ENCODE measurements around the gene CACNA1H.
"Not testable (repeated sequence)": the region's sequence is repeated elsewhere in the genome, so short reads cannot be mapped to it uniquely, and the experiment has no call there.

CACNA1H gene

DNA sequence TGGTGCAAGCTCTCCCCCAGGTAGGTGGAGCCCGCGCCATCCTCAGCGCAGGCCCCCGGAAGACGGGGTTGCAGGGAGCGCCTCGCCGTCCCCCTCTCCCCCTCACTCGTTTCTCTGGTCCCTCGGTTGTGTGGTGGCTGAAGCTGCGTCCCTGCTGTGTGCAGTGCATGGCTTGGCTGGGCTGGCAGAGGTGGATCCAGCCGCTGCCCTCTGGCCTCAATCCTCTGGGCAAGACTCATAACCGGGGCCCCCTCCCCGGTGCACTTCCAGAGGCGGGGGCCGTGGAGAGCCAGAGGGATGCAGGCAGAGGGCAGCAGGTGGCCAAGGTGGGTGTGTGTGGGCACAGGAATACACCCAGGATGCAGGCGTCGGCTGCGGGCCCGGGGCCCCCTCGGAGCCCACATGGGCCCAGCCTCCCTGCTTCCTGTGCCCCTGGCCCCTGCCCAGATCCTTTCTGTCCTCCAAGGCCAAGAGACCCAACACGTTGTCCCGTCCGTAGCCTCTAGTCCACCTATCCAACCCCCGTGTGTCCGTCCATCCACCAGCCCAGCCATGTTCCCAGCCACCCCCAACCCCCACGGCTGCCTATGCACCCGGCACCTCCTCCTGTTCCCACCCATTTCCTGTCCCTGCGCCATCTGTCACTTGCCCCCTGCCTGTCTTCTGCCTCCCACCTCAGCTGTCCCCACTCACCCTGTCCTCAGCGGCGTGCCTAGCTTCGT is 62.8 kb downstream of the CACNA1H start:
- DNase-seq, result no peak

DNA sequence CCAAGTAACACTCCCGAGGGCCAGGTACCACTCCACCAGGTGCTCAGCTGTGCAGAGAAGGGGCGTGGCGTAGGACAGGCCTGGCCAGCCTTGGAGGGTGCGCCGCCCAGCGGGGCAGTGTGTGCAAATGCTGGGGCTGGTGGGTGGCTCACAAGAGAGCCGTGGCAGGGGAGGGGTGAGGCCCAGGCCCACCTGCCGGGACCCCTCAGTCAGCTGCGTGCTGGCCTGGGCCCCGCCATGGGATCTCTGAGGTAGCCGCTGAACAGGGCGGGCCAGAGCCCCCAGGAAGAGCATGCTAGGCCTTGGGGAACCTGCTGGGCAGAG is 63.4 kb downstream of the CACNA1H start:
- no peak for DNase-seq

- DNase-seq, result no peak
Measured at GRCh38 chr16:1216681-1217400, 63.9 kb downstream of the CACNA1H start.

GRCh38 chr16:1217526-1217925 is 64.6 kb downstream of the CACNA1H start:
- no peak for DNase-seq

- DNase-seq, result no peak
Measured at GRCh38 chr16:1218061-1218929, 65.4 kb downstream of the CACNA1H start.

DNA sequence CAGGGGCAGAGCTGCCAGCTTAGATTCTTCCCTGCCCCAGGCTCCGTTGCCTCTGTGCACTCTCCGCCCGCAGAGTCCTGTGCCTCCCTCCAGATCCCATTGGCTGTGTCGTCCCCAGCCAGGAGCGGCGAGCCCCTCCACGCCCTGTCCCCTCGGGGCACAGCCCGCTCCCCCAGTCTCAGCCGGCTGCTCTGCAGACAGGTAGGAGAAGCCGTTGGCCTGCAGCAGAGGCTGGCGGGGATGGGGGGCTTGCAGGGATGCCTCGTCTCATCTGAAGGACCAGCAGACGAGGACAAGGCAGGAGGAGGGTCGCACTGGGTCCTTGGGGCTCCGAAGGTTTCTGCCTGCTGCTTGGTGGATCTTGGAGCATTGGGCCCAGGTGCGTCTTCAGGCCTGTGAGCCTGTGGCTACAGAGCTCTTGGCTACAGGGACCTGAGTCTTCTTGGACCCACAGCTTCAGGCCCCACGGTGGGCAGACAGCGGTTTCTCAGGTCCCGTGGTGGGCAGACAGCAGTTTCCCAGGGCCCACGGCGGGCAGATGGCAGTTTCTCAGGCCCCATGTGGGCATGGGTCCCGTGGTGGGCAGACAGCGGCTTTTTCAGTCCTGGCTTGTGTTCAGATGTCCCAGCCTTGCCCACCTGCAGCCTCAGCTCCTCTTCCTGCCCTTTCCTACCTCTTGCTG is 66.2 kb downstream of the CACNA1H start:
- no peak for DNase-seq

DNA sequence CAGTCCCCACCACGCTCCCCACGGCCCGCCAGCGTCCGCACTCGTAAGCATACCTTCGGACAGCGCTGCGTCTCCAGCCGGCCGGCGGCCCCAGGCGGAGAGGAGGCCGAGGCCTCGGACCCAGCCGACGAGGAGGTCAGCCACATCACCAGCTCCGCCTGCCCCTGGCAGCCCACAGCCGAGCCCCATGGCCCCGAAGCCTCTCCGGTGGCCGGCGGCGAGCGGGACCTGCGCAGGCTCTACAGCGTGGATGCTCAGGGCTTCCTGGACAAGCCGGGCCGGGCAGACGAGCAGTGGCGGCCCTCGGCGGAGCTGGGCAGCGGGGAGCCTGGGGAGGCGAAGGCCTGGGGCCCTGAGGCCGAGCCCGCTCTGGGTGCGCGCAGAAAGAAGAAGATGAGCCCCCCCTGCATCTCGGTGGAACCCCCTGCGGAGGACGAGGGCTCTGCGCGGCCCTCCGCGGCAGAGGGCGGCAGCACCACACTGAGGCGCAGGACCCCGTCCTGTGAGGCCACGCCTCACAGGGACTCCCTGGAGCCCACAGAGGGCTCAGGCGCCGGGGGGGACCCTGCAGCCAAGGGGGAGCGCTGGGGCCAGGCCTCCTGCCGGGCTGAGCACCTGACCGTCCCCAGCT is 67.3 kb downstream of the CACNA1H start:
- DNase-seq, result no peak

- no peak for DNase-seq
Measured at GRCh38 chr16:1220841-1221627, 68.1 kb downstream of the CACNA1H start.

DNA sequence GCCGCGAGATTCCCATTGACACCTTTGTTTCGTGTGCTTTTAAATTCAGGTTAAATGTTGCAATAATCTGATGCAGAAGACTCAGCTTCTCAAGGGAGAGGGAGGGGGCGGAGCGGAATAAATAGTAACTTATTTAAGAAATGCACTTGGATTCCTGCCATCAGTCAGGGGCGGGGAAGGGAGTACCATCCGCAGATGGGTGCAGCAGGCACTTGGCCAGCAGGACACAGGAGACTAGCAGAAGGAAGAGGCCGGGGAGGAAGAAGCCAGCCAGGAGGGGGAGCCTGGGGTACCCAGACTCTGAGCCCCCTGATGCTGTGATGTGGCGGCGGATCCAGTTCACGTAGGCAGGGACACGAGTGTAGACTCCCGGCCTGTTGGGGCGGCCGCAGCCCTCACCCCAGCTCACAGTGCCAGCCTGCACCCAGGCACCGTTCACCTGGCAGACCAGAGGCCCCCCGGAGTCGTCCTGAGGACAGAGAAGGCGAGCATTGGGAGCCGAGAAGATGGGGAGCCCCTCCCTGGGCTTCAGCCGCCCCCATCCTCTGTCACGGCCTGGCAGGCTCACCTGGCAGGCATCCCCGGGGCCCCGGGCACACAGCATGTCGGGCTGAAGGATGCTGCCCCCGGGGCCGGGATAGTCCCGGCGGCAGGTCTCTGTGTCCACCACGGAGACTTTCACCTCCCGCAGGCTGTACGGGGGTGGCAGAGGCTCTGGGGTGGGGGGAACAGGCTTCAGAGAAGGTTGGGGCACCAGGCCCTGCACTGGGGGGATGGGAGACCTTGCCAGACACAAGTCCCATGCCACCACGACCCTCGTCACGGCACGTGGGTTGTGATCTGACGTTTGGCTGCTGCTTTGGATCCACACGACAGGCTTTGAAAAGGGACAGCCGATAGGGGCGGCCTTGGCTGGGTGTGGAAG is 69.0 kb downstream of the CACNA1H start:
- DNase-seq, result no peak

DNA sequence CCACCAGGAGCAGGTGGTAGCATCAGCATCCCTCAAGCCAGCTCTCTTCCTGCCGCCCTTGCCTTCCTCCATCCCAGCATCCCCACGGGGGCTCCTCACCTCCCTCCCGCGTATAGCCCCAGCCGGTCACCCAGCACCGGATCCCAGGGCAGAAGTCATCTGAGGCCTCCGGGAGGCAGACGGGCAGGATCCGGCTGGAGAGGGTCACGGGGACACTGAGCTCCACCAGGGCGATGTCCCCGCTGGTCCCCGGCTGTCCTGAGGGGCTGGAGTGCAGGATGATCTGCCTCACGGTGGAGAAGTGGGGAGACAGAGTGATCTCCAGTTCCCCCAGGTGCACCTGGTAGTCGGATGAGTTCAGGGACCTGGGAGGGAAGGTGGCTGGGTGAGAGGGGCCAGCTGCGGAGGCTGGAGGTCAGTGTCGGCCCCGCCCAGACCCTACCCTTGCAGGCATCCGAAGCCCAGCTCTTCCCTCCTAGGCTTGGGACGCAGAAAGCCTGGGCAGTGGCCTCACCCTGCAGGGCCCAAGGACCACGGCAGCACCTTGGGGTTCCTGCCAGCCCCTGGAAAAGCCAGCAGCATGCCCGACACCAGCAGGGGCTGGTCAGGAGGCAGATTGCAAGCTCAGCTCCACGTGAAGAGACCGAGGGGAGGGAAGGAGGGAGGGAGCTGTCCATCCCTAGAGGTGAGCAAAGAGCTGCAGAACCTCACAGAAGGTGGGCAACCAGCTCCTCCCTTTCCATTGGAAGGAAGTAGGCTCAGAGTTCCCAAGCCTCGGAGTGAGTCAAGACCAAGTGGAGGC is 69.8 kb downstream of the CACNA1H start:
- no peak for DNase-seq

DNA sequence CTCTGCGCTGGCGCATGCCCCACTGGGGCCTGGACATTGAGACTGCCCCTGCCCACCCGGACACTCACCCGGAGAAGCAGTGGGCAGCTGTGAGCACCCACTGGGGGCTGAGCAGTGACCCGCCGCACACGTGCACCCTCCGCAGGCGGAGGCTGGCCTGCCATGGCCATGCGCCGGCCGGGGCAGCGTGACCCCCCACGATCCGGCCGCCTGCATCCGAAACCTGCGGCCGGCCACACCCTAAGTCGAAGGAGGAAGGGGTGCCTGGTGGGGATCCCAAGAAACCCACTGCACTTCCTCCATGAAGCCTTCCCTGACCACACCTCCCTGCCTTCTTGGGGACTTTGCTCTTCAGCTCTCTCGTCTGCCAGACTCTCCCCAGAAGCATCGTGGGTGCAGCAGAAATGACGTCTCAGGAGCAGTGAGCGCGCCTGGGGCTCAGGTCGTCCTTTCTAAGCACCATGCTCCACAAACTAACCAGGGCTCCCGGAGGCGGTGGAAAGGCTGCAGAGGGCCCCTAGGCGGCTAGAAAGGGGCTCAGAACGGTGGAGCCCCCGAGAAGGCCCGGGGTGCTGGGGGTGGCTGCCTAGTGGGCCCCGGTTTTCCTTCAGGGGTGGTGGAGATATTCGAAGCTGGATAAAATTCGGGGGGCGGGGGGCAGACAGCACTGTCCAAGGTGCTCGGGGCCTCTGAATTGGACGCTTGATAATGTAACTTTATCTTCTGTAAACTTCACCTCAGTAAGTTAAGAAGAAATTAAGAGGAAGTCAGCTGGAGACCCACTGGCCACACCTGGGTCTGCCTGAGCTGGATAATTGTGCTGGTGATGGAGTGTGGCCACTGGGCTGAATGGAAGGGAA is 70.7 kb downstream of the CACNA1H start:
- DNase-seq, result no peak

DNA sequence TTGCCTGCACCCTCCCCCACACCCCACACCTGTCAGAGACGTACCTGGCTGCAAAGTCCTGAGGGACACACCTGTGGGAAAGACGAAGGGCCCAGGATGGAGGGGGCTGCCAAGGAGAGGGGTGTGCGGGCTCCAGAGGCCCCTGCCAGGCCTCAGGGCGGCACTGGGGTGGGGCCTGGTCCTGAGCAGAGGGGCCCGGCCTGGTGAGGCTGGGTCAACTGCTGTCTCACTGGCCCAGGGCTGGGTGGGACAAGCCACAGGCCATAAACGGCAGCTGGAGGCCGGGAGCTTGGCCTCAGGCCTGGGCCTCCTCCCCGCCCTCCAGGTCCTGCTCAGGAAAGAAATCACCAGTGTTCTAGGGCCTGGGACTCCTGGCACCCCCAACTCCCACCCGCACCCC is 71.7 kb downstream of the CACNA1H start:
- no peak for DNase-seq

DNA sequence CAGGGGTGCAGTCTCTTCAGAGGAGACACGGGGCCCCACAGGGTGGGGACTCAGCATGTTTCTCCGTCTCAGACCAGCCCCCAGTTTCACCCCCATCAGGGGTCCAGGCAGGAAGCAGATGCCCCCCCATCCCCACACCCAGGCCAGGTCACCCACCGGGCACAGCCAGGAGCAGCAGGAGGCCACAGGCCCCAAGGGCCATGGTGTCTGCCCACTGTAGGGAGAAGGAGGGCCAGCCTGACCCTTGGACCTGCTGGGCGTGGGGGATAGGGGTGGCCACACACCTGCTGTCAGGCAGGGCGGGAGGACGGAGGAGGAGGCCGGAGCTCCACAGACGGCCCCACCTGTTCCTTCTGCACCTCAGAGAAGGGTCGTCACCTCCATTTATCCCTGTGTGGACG is 72.1 kb downstream of the CACNA1H start, which contains the start of gene TPSG1:
Gene TPSG1, minus strand, starts transcription at position 218 of the 401 bp plus-strand sequence. Its CDS starts 16 bp downstream, at position 202.
- DNase-seq, result no peak

- not testable (repeated sequence) for DNase-seq
Measured at GRCh38 chr16:1225728-1226311, 72.9 kb downstream of the CACNA1H start.

DNA sequence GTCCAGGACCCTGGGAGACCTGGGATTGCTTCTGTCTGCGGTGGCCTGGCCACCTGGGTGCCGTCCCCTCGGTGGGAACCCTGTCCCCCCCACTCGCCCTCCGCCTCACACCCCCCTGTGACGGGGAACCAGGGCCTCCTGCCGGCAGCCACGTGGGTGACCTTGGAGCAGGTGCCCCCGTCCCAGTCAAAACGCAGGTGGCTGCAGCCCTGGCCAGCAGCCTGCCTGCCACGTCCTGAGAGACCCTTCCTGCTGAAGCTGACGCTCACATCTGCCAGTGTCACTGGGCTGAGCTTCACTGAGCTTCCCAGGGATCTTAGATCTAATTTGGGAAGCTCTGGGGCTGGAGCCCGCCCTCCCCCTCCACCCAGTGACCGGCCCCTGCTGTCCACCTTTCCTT is 73.8 kb downstream of the CACNA1H start:
- DNase-seq, result not testable (repeated sequence)

DNA sequence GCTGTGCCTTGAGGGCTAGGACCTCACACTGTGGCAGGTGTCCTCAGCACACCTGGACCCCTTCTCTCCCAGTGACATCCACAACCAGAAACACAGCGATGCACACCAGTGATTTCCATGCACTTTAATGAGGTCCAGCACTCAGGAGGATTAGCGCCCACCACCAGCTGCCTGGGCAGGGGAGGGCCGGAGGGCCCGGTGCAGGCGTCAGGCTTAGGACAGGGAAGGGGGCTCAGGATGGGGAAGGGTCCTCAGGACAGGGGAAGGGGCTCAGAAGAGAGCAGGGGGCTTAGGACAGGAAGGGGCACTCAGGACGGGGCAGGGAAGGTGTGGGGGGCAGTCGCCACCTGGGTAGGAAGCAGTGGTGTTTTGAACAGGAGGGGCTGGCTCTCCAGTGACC is 75.3 kb downstream of the CACNA1H start:
- DNase-seq, result not testable (repeated sequence)

GRCh38 chr16:1229476-1229875 is 76.6 kb downstream of the CACNA1H start:
- not testable (repeated sequence) for DNase-seq

- not testable (repeated sequence) for DNase-seq
Measured at GRCh38 chr16:1230084-1230470, 77.2 kb downstream of the CACNA1H start, which contains the start of gene TPSB2. TPSB2 (minus strand) TSS chr16:1230184; CDS start chr16:1229951, 233 bp downstream.
